Sigmoid colon (tissue), 7 donors: ENCODE data around the gene AQP12B. TPM values are rescaled to one million over a fixed set of nuclear protein-coding genes. Genes with fewer than 3 reads are reported as not detected.

Experiments
- DNase-seq: peaks from one replicate; pipeline ENCODE4 v3.0.0-alpha.2; 2019
- H3K27ac ChIP-seq, 4 donors: fragments of 200-600 bp; sonication (generic); one replicate each; pipeline ENCODE4 v1.5.1; 2016 to 2019; ENCODE audit warnings: mild to moderate bottlenecking in 1 of 4
- H3K27me3 ChIP-seq, 3 donors: fragments of 200-600 bp; sonication (generic); one replicate each; pipeline ENCODE4 v1.5.1; 2019; ENCODE audit warnings: mild to moderate bottlenecking in 1 of 3
- H3K36me3 ChIP-seq, 4 donors: fragments of 200-600 bp; sonication (generic); one replicate each; pipeline ENCODE4 v1.5.1; 2016 to 2019
- H3K4me1 ChIP-seq, 4 donors: fragments of 200-600 bp; sonication (generic); one replicate each; pipeline ENCODE4 v1.5.1; 2017 to 2019
- H3K4me3 ChIP-seq, 4 donors: fragments of 200-600 bp; sonication (generic); one replicate each; pipeline ENCODE4 v1.5.1; 2017 to 2019; ENCODE audit warnings: mild to moderate bottlenecking in 2 of 4, moderate library complexity in 1 of 4
- H3K9me3 ChIP-seq, 4 donors: fragments of 200-600 bp in 3 of 4; sonication (generic) in 3 of 4; one replicate each; pipeline versions ENCODE4 v1.5.1 to v1.6.1; 2013 to 2019
- CTCF ChIP-seq, 4 experiments: fragments of 450-650 bp in 3 of 4; fragments of 200-600 bp in 1 of 4; IDR thresholded peaks; one replicate each; pipeline ENCODE4 v1.5.1; 2016 to 2019; ENCODE audit warnings: antibody characterized with exemption in 4 of 4, mild to moderate bottlenecking in 3 of 4, moderate library complexity in 2 of 4
- EP300 ChIP-seq, 4 donors: sonication (generic); formaldehyde crosslinking; IDR thresholded peaks; one replicate each; pipeline ENCODE4 v1.6.1; 2017; ENCODE audit warnings: antibody characterized with exemption in 4 of 4
- POLR2A ChIP-seq, 2 donors: fragments of 450-650 bp; IDR thresholded peaks; one replicate each; pipeline ENCODE4 v1.6.1; 2016; ENCODE audit warnings: antibody characterized with exemption in 2 of 2, mild to moderate bottlenecking in 2 of 2, moderate library complexity in 2 of 2
- POLR2AphosphoS5 ChIP-seq, 4 donors: sonication (generic); formaldehyde crosslinking; IDR thresholded peaks; one replicate each; pipeline ENCODE4 v1.6.1; 2017; ENCODE audit warnings: antibody characterized with exemption in 4 of 4
- WGBS, 2 donors: extraction: QIAGEN DNeasy Blood & Tissue Kit; methylation state at CpG; one replicate each; pipeline ENCODE4 v1.1.7; 2013; 5-methylcytosine and 5-hydroxymethylcytosine counted together
- intact Hi-C: fragments of 100-400 bp; cut with DNase I; formaldehyde crosslinking; loops from one replicate; pipeline ENCODE4 v1.15.1; 2023
- polyA plus RNA-seq, 3 donors: library from polyadenylated mRNA; stranded (reverse); fragments of 200-250 nt; gene quantifications; one replicate each; pipeline ENCODE4 v1.2.3, GENCODE V29; 2013
- total RNA-seq, 4 donors: library from RNA; depleted of rRNA; stranded (reverse); fragments of >200 nt; gene quantifications; one replicate each; pipeline ENCODE4 v1.1.0, GENCODE V29; 2016
- donor health status: healthy with polysubstance abuse.
- donor health status: Bipolar disorder and iron deficiency.
- donor health status: healthy.

Gene AQP12B
- total and polyA plus RNA-seq, 7 donors = 1.2 to 5.5 TPM; not detected in 5

GRCh38 chr2:240705204-240705791 is 22.6 kb upstream of the AQP12B start:
- Histone ChIP-seq H3K36me3 (no peaks in the 10 kb centered on the region), H3K4me1 (no peaks in the 10 kb centered on the region), H3K27ac (no peak overlapping the region), H3K27me3 (peaks cover 0 to 31% (median 12%) of the 10 kb centered on the region in 3 donors), H3K4me3 (no peak overlapping the region), H3K9me3 (no peaks in the 10 kb centered on the region)
- 51 to 80% methylated on average over 12 of the region's 12 CpGs for WGBS, 2 donors
- intact Hi-C loops = no loop called here
- TF ChIP-seq EP300 (IDR thresholded peaks at IDR 0.05) (no peak), POLR2AphosphoS5 (IDR thresholded peaks at IDR 0.05) (no peak), CTCF (IDR thresholded peaks at IDR 0.05) (no peak), POLR2A (IDR thresholded peaks at IDR 0.05) (no peak)
- DNase-seq = no peak

GRCh38 chr2:240704651-240705050 is 22.0 kb upstream of the AQP12B start:
- Histone ChIP-seq H3K4me1 (no peaks in the 10 kb centered on the region), H3K27me3 (peaks cover 0 to 34% (median 12%) of the 10 kb centered on the region in 3 donors), H3K9me3 (no peaks in the 10 kb centered on the region), H3K27ac (no peak overlapping the region), H3K4me3 (no peak overlapping the region), H3K36me3 (no peaks in the 10 kb centered on the region)
- intact Hi-C loops = no loop called here
- TF ChIP-seq EP300 (IDR thresholded peaks at IDR 0.05) (no peak), POLR2A (IDR thresholded peaks at IDR 0.05) (no peak), POLR2AphosphoS5 (IDR thresholded peaks at IDR 0.05) (no peak), CTCF (IDR thresholded peaks at IDR 0.05) (no peak)
- DNase-seq = no peak
- 61 to 62% methylated on average over 19 of the region's 19 CpGs for WGBS, 2 donors

GRCh38 chr2:240703417-240704341 is 21.0 kb upstream of the AQP12B start:
- DNase-seq = no peak
- H3K27me3 ChIP-seq = peaks cover 0 to 37% (median 12%) of the 10 kb centered on the region in 3 donors
- 52 to 78% methylated on average over 18 of the region's 18 CpGs for WGBS, 2 donors
- TF ChIP-seq POLR2AphosphoS5 (IDR thresholded peaks at IDR 0.05) (no peak), CTCF (IDR thresholded peaks at IDR 0.05) (no peak), POLR2A (IDR thresholded peaks at IDR 0.05) (no peak), EP300 (IDR thresholded peaks at IDR 0.05) (no peak)
- no peaks in the 10 kb centered on the region for H3K36me3 ChIP-seq
- no peak overlapping the region for H3K27ac ChIP-seq
- intact Hi-C loops = no loop called here
- no peaks in the 10 kb centered on the region for H3K4me1 ChIP-seq
- H3K4me3 ChIP-seq = no peak overlapping the region
- H3K9me3 ChIP-seq = no peaks in the 10 kb centered on the region

GRCh38 chr2:240702640-240703011 is 19.9 kb upstream of the AQP12B start:
- DNase-seq = no peak
- peaks cover 0 to 33% (median 12%) of the 10 kb centered on the region in 3 donors for H3K27me3 ChIP-seq
- intact Hi-C loops = no loop called here

More at GRCh38 chr2:240702640-240703011, 19.9 kb upstream of the AQP12B start:
- Histone ChIP-seq H3K27ac (no peak overlapping the region), H3K4me1 (no peaks in the 10 kb centered on the region), H3K36me3 (no peaks in the 10 kb centered on the region), H3K4me3 (no peak overlapping the region), H3K9me3 (no peaks in the 10 kb centered on the region)
- TF ChIP-seq EP300 (IDR thresholded peaks at IDR 0.05) (no peak), POLR2A (IDR thresholded peaks at IDR 0.05) (no peak), CTCF (IDR thresholded peaks at IDR 0.05) (no peak), POLR2AphosphoS5 (IDR thresholded peaks at IDR 0.05) (no peak)
- 78 to 88% methylated on average over 9 of the region's 9 CpGs for WGBS, 2 donors
